ENCODE data around the gene RAB7A.

GRCh38 chr3:128720891-128721290, 5.1 kb upstream of the RAB7A start:
- TF ChIP-seq CTCF (IDR thresholded peaks at IDR 0.05; ENCODE audit: insufficient read depth, low read depth, low read length) (no peak), EZH2 (IDR thresholded peaks at IDR 0.05; ENCODE audit: insufficient read depth, low read length) (no peak)

Data from astrocyte (in vitro differentiated cells and primary cell).